Measurements from ENCODE around the gene RASL10A. TPM values are rescaled to one million over a fixed set of nuclear protein-coding genes. Genes with fewer than 3 reads are reported as not detected.
A peak's percentile ranks its signal among the peaks of the same experiment; 100 is the strongest.

Gene RASL10A
- total and polyA plus RNA-seq, 2 experiments from 2014 or later = 0.20 TPM; not detected in 1

DNA sequence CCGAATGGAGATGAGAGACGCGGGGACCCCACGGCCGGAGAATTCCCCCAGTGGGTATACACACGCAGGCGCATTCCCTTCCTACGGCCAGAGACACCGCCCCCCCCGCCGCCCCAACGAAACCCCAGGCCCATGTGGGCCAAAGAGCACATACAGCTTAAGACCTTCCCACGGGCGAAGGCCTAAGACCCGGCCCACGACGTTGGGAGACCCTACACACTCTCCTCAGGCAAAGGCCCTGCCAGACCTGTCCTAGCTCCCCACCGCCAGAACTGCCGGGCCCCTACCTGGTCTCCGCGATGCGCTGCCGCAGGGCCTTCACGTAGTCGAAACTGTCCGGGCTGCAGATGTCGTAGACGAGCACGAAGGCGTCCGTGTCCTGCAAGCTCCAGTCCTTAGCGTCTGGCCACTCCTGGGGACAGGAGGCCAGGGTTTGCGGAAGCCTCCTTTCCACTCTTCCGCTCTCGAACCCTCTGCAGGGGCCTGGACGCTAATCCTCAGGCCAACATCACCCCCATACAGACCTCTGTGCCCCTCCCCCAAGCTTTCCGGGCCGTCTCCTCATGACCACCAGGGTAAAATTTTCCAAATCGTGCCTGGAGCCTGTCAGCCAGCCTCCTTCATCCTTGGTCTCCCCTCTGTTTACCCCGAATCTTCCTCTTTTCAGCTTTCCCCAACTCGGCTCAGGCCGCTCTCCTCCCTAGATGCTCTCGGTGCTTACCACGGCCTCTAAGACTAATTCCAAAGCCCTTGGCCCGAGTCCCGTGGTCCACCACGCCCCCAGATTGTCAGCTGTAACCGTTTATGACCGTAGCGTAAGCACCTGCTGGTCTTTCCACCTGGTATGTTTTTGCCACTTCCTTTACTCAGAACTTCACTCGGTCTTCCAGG is 1.7 kb downstream of the RASL10A start:
- no peak for TF ChIP-seq EZH2phosphoT487 (IDR thresholded peaks at IDR 0.05; ENCODE audit: insufficient read depth, low read depth)
- TF ChIP-seq EZH2 (IDR thresholded peaks at IDR 0.05; ENCODE audit: insufficient read depth, poor library complexity, severe bottlenecking) = no peak
- 17 to 19% methylated on average over 47 to 51 of the region's 51 CpGs for WGBS, 2 experiments (ENCODE audit: low coverage in 1 of 2, low lambda C conversion rate in 2 of 2, missing lambda C conversion rate in 2 of 2)
- no peaks in the 10 kb centered on the region for H3K9me2 ChIP-seq (ENCODE audit: insufficient read depth)

DNA sequence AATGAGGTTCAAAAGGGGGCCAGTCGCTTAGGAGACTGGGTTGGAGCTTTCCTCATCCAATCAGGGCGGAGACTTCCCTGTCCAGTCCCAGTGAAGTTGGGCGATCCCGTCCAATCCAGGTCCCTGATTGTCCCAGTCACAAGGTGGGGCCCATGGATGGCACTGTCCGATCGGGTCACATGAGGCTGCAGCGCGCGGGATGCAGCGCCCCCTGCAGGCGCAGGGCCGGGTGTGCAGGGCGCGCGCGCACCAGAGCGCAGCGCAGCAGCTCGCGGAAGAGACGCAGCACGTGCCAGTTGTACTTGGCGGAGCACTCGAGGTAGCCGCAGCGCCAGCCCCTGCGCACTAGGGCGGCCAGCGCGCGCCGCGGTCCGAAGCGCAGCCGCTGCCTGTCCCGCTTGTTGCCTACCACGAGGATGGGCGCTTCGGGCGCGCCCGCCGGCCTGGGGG is 2.3 kb downstream of the RASL10A start:
- TF ChIP-seq EZH2phosphoT487 (IDR thresholded peaks at IDR 0.05; ENCODE audit: insufficient read depth, low read depth) (no peak), EZH2 (IDR thresholded peaks at IDR 0.05; ENCODE audit: insufficient read depth, poor library complexity, severe bottlenecking) (no peak)
- H3K9me2 ChIP-seq (ENCODE audit: insufficient read depth) = no peaks in the 10 kb centered on the region
- no peak overlapping the region for H2AFZ ChIP-seq
- H3F3A ChIP-seq (ENCODE audit: insufficient read depth) = no peaks in the 10 kb centered on the region; the same call in 1 of the 2 replicates
- H3K27me3 ChIP-seq (replicated peaks; ENCODE audit: insufficient read depth) = peaks cover 26% of the 10 kb centered on the region
- H3K9ac ChIP-seq = no peak overlapping the region
- in situ Hi-C loops (cut with MboI) = no loop called here
- no peak overlapping the region for H3K4me3 ChIP-seq
- no peaks in the 10 kb centered on the region for H3K36me3 ChIP-seq (ENCODE audit: low read depth)
- no peaks in the 10 kb centered on the region for H3K9me3 ChIP-seq (ENCODE audit: low read depth)
- H3K27ac ChIP-seq = no peak overlapping the region
- H3K4me1 ChIP-seq (ENCODE audit: insufficient read depth) = peaks cover 21% of the 10 kb centered on the region
- no peaks in the 10 kb centered on the region for H4K20me1 ChIP-seq (ENCODE audit: insufficient read depth)
- peaks cover 16% of the 10 kb centered on the region for H3K79me2 ChIP-seq (ENCODE audit: insufficient read depth)
- 18 to 20% methylated on average over 36 to 39 of the region's 44 CpGs for WGBS, 2 experiments (ENCODE audit: low coverage in 1 of 2, low lambda C conversion rate in 2 of 2, missing lambda C conversion rate in 2 of 2)
- no peak overlapping the region for H3K4me2 ChIP-seq (ENCODE audit: unreplicated experiment)
- peak; percentile 68 for DNase-seq

More for the DNA sequence above, 1.7 kb downstream of the RASL10A start:
- no peak overlapping the region for H3K27ac ChIP-seq
- no peak overlapping the region for H2AFZ ChIP-seq
- in situ Hi-C loops (cut with MboI) = no loop called here
- no peak for DNase-seq
- peaks cover 10% of the 10 kb centered on the region; the same call in 1 of the 2 replicates for H3K79me2 ChIP-seq (ENCODE audit: insufficient read depth)
- H3F3A ChIP-seq (ENCODE audit: insufficient read depth) = no peaks in the 10 kb centered on the region; the same call in 1 of the 2 replicates
- H3K9ac ChIP-seq = no peak overlapping the region
- no peaks in the 10 kb centered on the region for H4K20me1 ChIP-seq (ENCODE audit: insufficient read depth)
- no peaks in the 10 kb centered on the region for H3K9me3 ChIP-seq (ENCODE audit: low read depth)
- no peak overlapping the region for H3K4me2 ChIP-seq (ENCODE audit: unreplicated experiment)
- peaks cover 26% of the 10 kb centered on the region for H3K27me3 ChIP-seq (replicated peaks; ENCODE audit: insufficient read depth)
- peaks cover 15% of the 10 kb centered on the region for H3K4me1 ChIP-seq (ENCODE audit: insufficient read depth)
- no peak overlapping the region for H3K4me3 ChIP-seq
- H3K36me3 ChIP-seq (ENCODE audit: low read depth) = no peaks in the 10 kb centered on the region

DNA sequence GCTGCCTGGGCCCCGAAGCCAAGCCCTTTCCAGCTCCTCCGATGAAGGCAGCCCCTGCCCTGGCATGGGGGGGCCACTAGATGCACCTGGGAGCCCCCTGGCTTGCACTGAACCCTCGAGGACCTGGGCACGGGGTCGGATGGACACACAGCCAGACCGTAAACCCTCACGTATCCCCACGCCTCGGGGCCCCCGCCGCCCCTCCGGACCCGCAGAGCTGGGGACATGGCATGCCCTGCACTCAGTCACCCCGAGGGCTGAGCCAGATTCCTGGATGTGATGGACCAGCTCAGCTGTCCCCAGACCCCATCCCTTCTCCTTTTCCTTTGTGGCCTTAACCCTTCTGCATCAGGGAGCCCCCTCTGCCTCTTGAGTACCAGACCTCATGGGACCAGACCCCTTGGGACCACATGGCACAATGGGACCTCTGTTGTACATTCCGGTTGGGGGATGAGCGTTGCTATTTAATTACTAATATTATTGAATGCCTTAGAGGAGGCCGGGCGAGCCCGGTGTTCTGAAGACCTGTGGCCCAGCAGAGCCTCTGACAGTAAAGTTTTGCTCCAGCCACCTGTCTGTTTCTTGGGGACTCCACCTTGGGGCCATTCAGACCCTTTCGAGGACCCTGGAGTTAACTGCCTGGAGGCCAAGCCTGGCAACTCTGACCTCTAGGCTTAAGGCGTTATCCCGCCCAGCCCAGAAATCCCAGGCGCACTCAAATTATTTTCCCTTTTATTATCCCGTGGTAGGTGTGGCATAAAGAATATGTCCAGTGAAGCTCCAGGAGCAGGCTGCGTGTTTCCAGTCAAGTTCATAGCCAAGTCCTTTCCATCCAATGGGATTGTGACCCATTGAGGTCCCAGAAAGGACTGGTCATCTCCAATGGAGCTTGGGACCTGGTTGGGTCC is 3.0 kb downstream of the RASL10A start:
- H3K4me1 ChIP-seq (ENCODE audit: insufficient read depth) = peaks cover 21% of the 10 kb centered on the region
- H3K9me2 ChIP-seq (ENCODE audit: insufficient read depth) = no peaks in the 10 kb centered on the region
- H3K4me2 ChIP-seq (ENCODE audit: unreplicated experiment) = no peak overlapping the region
- H3K27ac ChIP-seq = no peak overlapping the region
- no peak overlapping the region for H3K4me3 ChIP-seq
- H3K27me3 ChIP-seq (replicated peaks; ENCODE audit: insufficient read depth) = peaks cover 26% of the 10 kb centered on the region
- in situ Hi-C loops (cut with MboI) = no loop called here
- no peak for DNase-seq
- TF ChIP-seq EZH2 (IDR thresholded peaks at IDR 0.05; ENCODE audit: insufficient read depth, poor library complexity, severe bottlenecking) (no peak), EZH2phosphoT487 (IDR thresholded peaks at IDR 0.05; ENCODE audit: insufficient read depth, low read depth) (no peak)
- no peaks in the 10 kb centered on the region; the same call in 1 of the 2 replicates for H3F3A ChIP-seq (ENCODE audit: insufficient read depth)
- WGBS, 2 experiments (ENCODE audit: low coverage in 1 of 2, low lambda C conversion rate in 2 of 2, missing lambda C conversion rate in 2 of 2) = 87 to 91% methylated on average over 21 to 22 of the region's 25 CpGs
- H4K20me1 ChIP-seq (ENCODE audit: insufficient read depth) = no peaks in the 10 kb centered on the region
- H2AFZ ChIP-seq = no peak overlapping the region
- no peak overlapping the region for H3K9ac ChIP-seq
- H3K36me3 ChIP-seq (ENCODE audit: low read depth) = no peaks in the 10 kb centered on the region
- H3K79me2 ChIP-seq (ENCODE audit: insufficient read depth) = peaks cover 23% of the 10 kb centered on the region
- H3K9me3 ChIP-seq (ENCODE audit: low read depth) = no peaks in the 10 kb centered on the region

All from GM23248 (cell line).